ENCODE data around the gene TDRD6.
"Not testable (repeated sequence)": the region's sequence is repeated elsewhere in the genome, so short reads cannot be mapped to it uniquely, and the experiment has no call there.

The TDRD6 gene

DNA sequence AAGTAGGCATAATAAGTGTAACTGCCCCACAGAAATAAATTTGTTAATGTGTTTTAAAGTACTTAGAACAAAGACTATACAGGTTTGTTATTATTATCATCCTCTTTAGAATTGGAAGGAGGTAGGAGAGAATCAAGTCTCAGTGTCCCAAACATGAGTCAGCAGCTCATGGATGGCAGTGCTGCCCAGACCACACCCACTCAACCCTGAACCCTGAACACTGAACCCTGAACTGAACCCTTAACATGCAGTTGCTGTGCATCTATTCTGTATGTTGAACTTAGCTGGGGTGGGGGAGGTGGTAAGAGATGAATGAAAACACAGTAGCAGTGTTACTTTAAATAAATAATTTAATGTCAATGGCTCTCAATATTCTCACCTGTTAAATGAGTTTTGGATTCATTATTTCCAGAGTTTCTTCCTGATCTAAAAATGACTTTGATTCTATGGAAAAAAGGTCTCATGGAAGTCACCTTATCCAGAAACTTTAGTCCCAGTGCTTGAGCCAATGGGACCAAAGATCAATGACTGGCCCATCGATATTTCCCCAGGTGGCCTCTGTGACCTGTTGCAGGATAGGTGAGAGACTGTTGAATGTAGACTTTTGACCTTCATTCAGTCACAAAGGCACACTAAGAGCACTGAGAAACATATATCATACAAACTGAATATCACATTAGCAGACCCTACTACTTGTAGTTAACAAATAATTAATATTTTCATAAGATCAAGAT lies 55.9 kb downstream of the TDRD6 start:
- DNase-seq (ENCODE audit: low read depth), result no peak

DNA sequence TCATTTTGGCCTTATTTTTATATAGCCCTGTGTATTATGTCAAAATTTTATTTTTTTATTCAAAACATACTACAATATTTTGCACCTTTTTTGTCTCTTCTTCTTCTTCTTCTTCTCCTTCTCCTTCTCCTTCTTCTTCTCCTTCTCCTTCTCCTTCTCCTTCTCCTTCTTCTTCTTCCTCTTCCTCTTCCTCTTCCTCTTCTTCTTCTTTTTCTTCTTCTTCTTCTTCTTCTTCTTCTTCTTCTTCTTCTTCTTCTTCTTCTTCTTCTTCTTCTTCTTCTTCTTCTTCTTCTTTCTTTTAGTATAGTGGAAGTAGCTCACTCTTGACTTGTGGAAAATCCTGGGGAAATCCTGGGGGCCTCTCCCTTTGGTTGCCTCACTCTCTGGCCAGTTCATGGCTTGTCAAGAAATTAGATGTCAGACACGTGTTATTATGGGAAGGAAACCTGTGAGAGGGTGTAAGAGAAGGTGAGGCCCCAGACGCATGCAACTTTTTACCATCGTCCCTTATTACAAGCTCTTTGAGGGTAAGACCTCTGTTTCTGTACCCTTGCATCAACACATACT lies 56.6 kb downstream of the TDRD6 start:
- not testable (repeated sequence) for DNase-seq (ENCODE audit: low read depth)

DNA sequence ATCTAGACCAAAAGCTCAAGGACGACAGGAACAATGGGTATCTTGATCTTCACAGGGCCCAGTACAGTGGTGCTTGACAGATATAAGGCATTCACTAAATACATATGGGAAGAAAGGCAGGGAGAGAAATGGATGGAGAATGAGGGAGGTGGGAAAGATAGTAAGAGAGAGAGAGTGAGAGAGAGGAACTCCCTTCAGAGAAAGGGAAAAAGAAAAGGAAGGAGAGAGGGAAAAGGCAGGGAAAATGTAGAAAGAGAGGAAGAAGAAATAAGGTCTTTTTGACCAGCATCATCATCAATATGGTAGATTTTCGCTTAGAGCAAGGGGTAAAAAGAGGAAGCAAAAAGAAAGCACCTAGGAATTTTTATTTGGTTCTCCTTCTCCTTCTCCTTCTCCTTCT lies 58.3 kb downstream of the TDRD6 start:
- DNase-seq (ENCODE audit: low read depth), result no peak

DNA sequence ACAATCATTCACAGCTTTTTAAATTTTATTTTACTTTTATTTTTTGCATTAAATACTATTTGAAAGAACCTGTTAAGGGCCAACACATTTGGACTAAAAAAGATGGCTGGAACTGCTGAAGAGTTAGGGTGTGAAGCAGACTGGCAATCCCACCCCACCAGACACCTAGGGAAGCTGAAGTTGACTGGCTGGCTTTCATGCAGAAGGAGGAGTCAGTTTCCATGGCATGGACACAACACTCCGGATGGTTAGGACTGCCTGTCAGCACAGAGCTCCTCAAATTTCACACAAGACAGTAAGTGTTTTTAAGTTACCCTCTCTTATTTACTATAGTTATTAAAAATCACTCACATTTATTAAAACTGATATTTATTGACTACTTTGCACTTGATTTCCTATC lies 59.0 kb downstream of the TDRD6 start, which contains the start of gene ANKRD66:
TSS of gene ANKRD66 (plus strand) at position 238 of the 400 bp plus-strand sequence. CDS start 5,016 bp downstream, outside the sequence.
- DNase-seq (ENCODE audit: low read depth), result no peak

DNA sequence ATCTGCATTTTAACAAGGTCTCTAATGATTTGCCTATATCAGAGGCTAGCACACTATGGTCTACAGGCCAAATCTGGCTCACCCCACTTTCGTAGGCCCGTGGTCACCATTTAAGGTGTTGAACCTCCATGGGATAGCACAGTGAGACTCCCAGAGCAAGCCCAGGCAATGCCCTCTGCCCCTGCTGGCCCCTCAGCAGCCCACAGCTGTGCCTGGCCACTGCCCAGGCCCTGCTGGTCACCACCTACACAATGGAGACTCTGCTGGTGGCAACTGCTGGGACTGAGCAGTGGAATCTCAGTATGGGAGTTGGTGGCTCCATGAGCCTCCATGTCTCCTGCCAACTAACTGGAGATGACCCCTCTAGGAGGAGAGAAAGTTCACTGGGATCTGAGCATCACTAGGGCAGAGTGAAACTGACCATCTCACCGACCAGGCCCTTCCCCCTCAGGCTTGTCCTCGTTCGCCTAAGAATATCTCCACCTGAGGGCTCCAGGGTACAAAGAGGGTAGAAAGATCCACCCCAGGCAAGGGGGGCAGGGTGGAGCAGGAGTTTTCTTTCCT lies 61.3 kb downstream of the TDRD6 start:
- DNase-seq (ENCODE audit: low read depth), result no peak

DNA sequence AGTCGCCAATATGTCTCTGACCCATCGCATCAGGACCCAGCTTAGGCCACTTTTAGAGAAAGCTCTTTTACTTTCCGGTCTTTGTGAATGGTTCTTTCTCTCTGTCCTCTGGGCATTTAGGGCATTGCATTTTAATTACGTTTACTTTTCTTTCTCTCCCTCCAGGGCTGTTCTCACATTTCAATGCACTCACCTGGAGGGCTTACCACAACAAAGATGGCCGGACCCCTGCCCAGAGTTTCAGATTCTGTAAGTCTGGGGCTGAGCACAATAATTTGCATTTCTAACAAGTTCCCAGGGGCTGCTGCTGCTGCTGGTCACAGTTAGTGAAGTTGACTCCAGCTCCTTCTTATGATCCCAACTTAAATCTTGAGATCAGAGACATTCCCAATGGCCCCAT lies 62.0 kb downstream of the TDRD6 start:
- no peak for DNase-seq (ENCODE audit: low read depth)

DNA sequence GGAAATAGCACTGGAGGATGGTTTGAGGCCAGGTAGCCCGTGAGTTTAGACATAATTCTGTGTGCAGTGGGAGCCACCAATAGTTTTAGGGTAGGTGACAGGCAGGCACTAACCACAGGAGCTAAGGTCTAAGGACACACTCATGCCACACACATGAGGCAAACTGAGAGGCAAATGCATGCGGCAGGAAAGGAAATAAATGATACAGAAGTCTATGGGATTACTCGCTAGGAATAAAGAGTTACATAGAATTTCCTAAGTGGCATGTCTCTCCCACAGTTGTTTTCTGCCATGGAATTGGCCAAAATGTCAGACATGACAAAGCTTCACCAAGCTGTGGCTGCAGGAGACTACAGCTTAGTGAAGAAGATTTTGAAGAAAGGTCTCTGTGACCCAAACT lies 64.0 kb downstream of the TDRD6 start:
- no peak for DNase-seq (ENCODE audit: low read depth)
